Measurements from ENCODE around the gene DCC.

- TF ChIP-seq POLR2AphosphoS5 (IDR thresholded peaks at IDR 0.05; ENCODE audit: borderline replicate concordance, low read depth, low read length) (no peak), FOXP2 (optimal IDR thresholded peaks at IDR 0.05; ENCODE audit: control extremely low read depth, extremely low read length, insufficient read depth) (no peak), EZH2 (IDR thresholded peaks at IDR 0.05) (no peak)
These were observed 179.0 kb downstream of the DCC start for GRCh38 chr18:52519021-52519420.

Measured in SK-N-MC (cell line).